ENCODE results near the gene C4orf33.

The C4orf33 gene

GRCh38 chr4:129163427-129163826 lies 67.5 kb downstream of the C4orf33 start:
- no peaks in the 10 kb centered on the region for H3K27me3 ChIP-seq (ENCODE audit: low read depth, low read length)
- H2AFZ ChIP-seq (ENCODE audit: low read depth, low read length), result no peak overlapping the region
- H3K4me3 ChIP-seq (ENCODE audit: low read length), result no peak overlapping the region
- no peak overlapping the region for H3K9ac ChIP-seq (ENCODE audit: low read length)
- H3K79me2 ChIP-seq (ENCODE audit: low read length), result no peaks in the 10 kb centered on the region
- TF ChIP-seq CTCF (IDR thresholded peaks at IDR 0.05; ENCODE audit: low read depth, low read length) (no peak), EZH2phosphoT487 (IDR thresholded peaks at IDR 0.05; ENCODE audit: low read depth) (no peak)
- peaks cover 10% of the 10 kb centered on the region for H3K4me1 ChIP-seq (ENCODE audit: low read length)
- peaks cover 7% of the 10 kb centered on the region; the same call in 1 of the 2 replicates for H3K9me3 ChIP-seq (ENCODE audit: insufficient read depth, low read length)
- no peak overlapping the region for H3K4me2 ChIP-seq (ENCODE audit: low read length)
- H4K20me1 ChIP-seq (ENCODE audit: insufficient read depth, low read length), result no peaks in the 10 kb centered on the region
- peaks cover 15% of the 10 kb centered on the region for H3K36me3 ChIP-seq (replicated peaks; ENCODE audit: low read depth, low read length)
- H3K27ac ChIP-seq (ENCODE audit: low read length), result no peak overlapping the region

GRCh38 chr4:129164243-129164642 lies 68.3 kb downstream of the C4orf33 start:
- Histone ChIP-seq H3K27ac (ENCODE audit: low read length) (peak overlapping the region; percentile 15; the same call in 1 of the 2 replicates), H3K79me2 (ENCODE audit: low read length) (no peaks in the 10 kb centered on the region)
- no peak for TF ChIP-seq CTCF (IDR thresholded peaks at IDR 0.05; ENCODE audit: low read depth, low read length)
- no peak for TF ChIP-seq EZH2phosphoT487 (IDR thresholded peaks at IDR 0.05; ENCODE audit: low read depth)

More at GRCh38 chr4:129164243-129164642, 68.3 kb downstream of the C4orf33 start:
- Histone ChIP-seq H4K20me1 (ENCODE audit: insufficient read depth, low read length) (no peaks in the 10 kb centered on the region), H3K36me3 (replicated peaks; ENCODE audit: low read depth, low read length) (peaks cover 15% of the 10 kb centered on the region), H3K4me2 (ENCODE audit: low read length) (no peak overlapping the region), H3K27me3 (ENCODE audit: low read depth, low read length) (no peaks in the 10 kb centered on the region), H3K9ac (ENCODE audit: low read length) (no peak overlapping the region), H3K4me3 (ENCODE audit: low read length) (no peak overlapping the region), H3K9me3 (ENCODE audit: insufficient read depth, low read length) (peaks cover 7% of the 10 kb centered on the region; the same call in 1 of the 2 replicates), H3K4me1 (ENCODE audit: low read length) (peaks cover 10% of the 10 kb centered on the region), H2AFZ (ENCODE audit: low read depth, low read length) (no peak overlapping the region)
